CD4-positive, alpha-beta T cell treated with Interleukin-10 for 1 hour (primary cell): Measurements from ENCODE around the gene ZCCHC9.

Experiments
- DNase-seq: peaks from one replicate; pipeline ENCODE4 v3.0.0-alpha.2; 2020

ZCCHC9 gene

DNA sequence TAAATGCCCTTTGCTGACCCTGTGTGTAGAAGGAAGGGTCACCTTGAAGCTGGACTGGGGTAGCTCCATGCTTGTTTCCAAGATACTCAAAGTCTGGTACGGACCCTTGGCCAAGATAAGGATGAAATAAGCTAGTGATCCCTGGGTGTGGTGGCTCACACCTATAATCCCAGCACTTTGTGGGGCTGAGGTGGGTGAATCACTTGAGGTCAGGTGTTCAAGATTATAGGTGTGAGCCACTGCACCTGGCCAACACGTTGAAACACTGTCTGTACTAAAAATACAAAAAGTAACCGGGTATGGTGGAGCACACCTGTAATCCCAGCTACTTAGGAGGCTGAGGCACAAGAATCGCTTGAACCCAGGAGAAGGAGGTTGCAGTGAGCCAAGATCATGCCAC is 59.3 kb downstream of the ZCCHC9 start:
- DNase-seq, result no peak

DNA sequence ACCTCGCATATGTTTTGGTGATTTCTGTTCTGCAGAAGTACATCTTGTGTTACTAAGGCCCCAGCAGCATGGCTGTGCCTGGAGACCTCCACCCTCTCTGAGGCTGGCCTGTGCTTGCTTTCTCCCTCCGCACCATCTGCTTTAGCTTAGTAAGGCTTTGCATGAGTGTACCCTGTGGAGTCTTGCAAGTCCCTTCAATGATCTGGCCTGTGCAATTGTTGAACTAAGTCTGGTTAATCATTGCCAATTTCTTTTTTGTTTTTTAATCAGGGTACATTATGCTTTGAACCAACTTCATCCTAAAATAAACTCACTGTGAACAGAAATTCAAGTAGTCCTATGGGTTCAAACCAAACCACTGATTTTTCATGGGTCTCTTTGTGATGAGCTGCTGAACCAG is 60.2 kb downstream of the ZCCHC9 start:
- no peak for DNase-seq
